ENCODE measurements around the gene TMEM132D.

DNA sequence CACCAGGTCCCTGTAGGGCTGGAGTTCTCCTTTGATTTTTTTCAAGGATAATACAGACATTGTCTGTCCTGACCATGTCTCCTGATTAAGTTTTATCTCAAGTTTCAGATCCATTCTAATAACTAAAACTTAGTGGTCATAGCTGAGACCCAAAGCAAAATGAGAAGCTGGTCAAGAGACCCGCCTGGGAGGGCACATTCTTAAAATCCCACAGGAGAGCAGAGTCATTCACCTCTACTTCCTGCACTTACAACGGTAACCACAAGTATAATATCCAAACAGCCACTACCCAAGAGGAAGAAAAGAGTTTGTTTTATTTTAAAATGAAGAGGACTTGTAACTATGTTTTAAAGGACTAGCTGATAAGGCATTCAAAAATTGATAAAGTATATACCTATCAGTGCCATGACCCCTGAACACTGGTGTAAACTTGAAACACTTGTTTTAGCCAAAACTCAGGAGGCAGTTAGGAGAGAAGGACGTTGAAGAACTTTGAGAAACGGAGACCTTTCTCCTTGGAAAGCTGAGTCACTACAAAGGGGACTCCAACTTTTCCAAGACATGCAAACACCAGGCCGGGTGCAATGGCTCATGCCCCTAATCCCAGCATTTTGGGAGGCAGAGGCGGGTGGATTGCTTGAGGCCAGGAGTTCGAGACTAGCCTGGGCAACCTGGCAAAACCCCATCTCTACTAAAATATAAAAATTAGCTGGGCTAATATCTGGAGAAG, 572.3 kb downstream of the TMEM132D start:
- TF ChIP-seq, protein P1, sequence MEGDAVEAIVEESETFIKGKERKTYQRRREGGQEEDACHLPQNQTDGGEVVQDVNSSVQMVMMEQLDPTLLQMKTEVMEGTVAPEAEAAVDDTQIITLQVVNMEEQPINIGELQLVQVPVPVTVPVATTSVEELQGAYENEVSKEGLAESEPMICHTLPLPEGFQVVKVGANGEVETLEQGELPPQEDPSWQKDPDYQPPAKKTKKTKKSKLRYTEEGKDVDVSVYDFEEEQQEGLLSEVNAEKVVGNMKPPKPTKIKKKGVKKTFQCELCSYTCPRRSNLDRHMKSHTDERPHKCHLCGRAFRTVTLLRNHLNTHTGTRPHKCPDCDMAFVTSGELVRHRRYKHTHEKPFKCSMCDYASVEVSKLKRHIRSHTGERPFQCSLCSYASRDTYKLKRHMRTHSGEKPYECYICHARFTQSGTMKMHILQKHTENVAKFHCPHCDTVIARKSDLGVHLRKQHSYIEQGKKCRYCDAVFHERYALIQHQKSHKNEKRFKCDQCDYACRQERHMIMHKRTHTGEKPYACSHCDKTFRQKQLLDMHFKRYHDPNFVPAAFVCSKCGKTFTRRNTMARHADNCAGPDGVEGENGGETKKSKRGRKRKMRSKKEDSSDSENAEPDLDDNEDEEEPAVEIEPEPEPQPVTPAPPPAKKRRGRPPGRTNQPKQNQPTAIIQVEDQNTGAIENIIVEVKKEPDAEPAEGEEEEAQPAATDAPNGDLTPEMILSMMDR (conservative IDR thresholded peaks at IDR 0.05; ENCODE audit: low read depth, low read length), result no peak
- no peak for TF ChIP-seq EZH2 (IDR thresholded peaks at IDR 0.05; ENCODE audit: borderline replicate concordance, low read depth, low read length, poor library complexity, severe bottlenecking)
